GM19043 (cell line): ENCODE results near the gene ALDH1L1.

Source experiments
- ATAC-seq: cut with Tn5 transposase; IDR thresholded peaks from one replicate; pipeline ENCODE4 v1.9.1; 2021; ENCODE audit warnings: low read depth; ENCODE audit not compliant: unreplicated experiment

Gene ALDH1L1

DNA sequence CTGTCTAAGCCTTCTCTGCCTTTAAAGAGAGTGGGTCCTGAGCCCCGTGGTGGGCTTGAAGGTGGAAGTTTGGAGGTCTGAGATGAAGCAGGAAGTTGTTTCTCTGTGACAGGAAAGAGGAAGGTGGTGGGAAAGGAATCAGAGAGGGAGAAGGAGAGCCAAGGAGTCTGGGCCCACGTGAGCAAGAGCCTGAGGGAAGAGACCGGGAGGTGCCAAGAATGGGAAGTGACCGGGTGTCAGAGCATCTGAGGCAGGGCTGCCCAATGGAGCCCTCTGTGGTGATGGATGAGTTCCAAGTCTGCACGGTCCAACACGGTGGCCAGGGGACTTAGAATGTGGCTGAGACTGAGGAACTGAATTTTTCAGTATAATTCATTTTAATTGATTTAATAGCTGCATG, 24.6 kb downstream of the ALDH1L1 start:
- ATAC-seq = no peak

DNA sequence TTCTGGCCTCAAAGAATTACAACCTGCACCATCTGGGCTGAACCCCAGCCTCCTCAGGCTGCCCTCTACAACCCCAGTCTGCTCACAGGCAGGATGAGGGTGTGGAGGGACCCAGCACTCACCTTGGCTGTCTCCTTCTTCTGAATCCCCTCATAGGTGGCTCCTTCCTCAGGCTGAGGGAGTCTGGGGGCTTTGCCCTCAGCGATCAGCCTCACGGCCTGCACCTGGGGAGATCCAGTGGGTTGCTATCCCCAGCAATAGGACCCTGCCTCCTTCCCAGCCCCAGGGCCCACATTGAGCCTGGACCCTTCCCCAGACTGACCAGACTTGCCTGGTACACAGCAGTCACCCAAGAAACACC, 25.1 kb downstream of the ALDH1L1 start:
- ATAC-seq = no peak

- no peak for ATAC-seq
Measured at GRCh38 chr3:126154391-126155279, 25.8 kb downstream of the ALDH1L1 start.

DNA sequence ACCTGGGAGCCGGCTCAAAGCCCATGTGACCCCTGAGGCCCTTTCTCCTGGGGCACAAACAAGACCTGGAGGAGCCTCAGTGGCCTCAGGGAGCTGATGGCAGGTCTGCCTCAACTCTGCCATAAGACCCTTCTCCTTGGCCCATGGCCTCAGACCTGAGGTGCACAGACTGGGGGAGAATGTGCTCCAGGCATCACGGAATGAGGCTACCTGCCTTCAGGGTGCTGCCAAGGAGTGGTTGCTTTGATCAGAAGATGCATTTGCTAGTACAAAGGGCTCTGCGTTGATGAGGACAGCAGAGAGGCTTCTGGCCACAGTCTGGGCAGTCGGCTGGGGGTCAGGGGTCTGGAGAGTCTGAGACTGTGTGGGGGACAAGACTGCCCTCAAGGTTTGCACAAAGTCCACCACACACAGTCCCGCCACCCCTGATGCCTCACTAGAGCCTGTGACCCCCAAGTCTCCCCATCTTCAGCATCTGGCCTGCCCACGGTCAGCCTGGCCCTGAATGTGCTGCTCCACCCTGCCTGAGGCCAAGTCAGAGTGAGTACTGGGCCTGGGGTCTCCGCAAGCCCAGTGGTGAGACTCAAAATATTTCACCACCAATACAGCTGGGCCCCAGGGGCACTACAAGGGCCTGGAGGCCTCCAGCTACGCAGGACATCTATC, 26.6 kb downstream of the ALDH1L1 start:
- no peak for ATAC-seq

GRCh38 chr3:126152901-126153694, 27.3 kb downstream of the ALDH1L1 start:
- no peak for ATAC-seq

DNA sequence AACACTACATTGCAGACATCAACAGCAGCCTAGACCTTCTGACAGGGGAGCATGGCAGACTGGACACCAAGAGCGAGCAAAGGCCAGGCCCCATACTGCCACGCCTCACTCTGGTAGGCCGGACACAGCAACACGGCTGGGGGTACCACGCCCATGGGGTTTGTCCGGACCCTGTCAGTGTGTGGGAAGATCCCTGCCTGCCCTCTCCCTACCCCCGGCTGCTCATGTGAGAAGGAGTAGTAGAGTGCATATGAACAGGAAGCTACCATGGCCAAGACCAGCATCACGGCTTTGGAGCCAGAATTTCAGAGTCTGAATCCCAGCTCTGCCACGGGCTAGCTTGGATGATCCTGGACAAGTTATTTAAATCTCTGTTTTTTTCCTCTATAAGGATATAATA, 27.9 kb downstream of the ALDH1L1 start:
- ATAC-seq = no peak

GRCh38 chr3:126151562-126152302, 28.7 kb downstream of the ALDH1L1 start:
- no peak for ATAC-seq

- no peak for ATAC-seq
Measured at GRCh38 chr3:126149960-126150515, 30.3 kb downstream of the ALDH1L1 start.

DNA sequence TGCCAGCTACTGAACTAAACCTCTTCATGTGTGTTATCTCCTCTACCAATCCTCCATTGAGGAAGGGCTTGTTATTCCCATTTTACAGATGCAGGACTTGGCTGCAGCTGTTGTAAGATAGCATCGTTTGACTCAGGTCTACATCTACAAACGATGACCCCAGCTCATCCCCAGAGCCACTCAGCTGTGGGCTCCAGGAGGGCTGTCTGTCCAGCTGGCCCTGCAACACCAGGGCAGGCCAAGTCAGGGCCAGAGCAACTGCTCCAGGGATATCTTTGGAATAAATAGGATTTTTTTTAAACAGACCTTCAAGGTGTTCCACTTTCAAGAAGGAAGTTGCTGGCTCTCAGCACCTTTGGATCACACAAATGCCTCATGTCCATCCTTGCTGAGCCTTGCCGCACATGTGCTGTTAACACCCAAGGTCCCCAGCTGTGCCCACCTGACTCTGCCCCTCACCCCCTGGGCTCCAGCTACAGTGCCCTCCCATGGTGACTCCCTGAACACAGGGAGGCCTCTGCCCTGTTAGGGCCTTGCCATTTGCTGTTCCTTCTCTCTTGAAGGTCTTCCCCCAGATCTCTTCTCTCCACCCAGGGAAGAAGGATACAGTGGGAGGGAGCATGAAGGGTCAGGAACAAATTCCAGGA, 31.0 kb downstream of the ALDH1L1 start:
- no peak for ATAC-seq

- no peak for ATAC-seq
Measured at GRCh38 chr3:126147932-126148683, 32.3 kb downstream of the ALDH1L1 start.

DNA sequence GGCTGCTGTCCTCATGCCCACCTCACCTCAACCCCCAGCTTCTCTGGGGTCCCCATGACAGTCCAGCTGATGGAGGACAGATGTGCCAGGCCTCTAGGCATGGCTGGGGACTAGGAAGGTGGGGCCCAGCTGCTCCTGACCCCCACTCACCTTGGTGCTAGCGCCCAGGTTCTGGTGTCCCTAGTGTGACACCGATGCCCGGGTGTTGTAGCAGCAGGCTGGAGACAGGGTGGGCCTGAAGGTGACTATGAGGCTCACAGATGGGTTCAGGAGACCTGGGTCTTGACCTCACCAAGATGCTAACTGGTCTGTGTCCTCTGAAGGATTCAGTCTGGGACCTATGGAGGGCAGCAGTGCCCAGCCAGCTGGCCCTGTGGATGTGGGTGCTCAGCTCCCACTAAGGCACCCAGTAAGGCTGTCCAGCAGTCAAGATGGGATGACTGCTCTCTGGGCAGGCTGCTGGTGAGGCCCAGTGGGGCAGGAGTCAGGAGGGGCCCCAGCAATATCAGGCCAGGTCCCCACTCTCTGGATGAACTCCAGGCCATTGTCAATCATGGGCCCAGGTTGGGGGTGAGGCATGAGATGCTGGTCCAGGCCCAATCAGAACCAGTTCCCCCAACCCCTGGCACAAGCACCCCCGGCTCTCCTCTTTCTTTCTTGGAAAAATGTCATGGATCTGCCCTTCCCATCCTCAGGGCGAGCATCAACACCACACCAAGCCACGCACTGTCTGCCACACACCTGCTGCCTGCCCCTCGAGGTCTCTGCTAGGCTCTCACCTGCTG, 33.0 kb downstream of the ALDH1L1 start:
- no peak for ATAC-seq

DNA sequence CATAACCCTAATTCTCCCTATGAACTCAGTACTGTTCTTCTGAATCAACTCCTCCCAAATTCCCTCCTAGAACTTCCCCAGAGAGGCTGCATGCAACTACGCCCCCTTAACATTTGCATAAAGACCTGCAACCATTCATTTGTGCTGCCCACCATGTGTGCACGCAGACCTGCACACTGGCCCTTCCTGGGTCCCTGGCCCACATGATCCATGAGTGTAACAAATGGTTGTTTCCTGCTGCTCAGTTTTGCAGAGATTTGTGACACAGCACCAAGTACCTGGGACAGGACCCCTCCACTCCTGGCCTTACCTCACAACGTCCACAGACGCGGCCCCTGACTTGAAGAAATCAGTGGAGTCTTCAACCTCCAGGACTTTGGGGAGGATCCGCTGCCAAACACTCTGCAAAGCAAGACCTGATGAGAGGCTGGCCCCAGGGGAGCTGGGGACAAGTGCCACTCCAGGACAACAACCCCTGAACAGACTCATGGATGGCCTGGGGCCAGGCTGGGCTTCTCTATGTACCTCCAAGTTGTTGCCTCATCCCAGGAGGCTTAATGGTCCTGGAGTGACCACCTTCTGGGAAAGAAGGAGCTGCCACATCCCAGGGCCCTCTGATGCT, 33.8 kb downstream of the ALDH1L1 start:
- no peak for ATAC-seq

DNA sequence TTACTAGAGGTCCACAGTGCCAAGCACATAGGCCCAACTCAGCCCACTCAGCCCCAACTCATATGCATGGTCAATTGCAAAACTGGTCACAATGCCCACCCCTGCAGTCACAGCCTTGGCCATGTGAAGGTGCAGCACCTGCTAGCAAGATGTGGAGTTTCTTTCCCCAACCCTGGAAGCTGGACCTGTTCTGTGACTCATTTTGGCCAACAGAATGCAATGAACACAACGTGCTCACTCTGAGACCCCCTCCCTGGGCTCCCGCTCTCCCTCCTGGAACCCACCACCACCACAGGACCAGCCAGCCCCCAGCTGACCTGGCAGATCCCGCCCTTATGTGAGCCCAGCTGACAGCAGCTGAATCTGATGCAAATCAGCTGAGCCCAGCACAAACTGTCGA, 34.4 kb downstream of the ALDH1L1 start:
- no peak for ATAC-seq

GRCh38 chr3:126142652-126143051, 37.7 kb downstream of the ALDH1L1 start:
- ATAC-seq = no peak

DNA sequence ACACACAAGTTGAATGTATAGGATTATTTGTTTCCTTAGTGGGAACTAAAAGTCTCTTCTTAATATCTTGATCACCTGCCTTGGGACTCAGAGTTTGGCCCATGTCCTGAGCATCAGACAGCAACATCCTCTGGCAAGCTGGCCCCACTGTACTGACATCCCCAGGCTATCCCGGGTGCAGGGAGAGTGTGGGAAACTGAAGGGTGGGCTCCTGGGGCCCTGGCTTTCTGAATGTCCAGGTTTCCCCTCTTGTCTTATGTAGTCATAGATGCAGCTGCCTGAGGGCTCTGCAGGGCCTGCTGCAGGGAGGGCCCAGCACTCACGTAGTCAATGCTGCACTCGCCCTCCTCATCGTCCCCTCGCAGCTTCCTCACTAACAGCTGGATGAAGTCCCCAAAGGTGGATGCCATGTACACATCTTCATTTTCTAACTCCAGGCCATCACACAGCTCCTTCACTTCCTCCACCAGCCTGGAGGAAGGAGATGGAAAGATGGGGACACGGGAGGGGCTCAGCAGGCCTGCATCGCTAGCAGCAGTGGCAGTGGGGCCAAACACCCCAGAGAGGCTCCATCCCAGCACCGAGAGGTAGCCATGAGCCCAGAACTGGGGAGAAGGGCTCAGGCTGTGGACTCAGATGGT, 42.8 kb downstream of the ALDH1L1 start:
- ATAC-seq = no peak

GRCh38 chr3:126136428-126137220, 43.8 kb downstream of the ALDH1L1 start:
- ATAC-seq = no peak
